K562 (cell line): Measurements from ENCODE around the gene SLC2A4RG. TPM values are rescaled to one million over a fixed set of nuclear protein-coding genes. Genes with fewer than 3 reads are reported as not detected.

ENCODE experiments used
- DACH1 ChIP-seq: fragments of 450-650 bp; IDR thresholded peaks from 2 replicates; pipeline ENCODE4 v1.6.1; 2018; ENCODE audit not compliant: partially characterized antibody
- EP400 ChIP-seq: fragments of 450-650 bp; IDR thresholded peaks from 2 replicates; pipeline ENCODE4 v1.6.1; 2017; ENCODE audit warnings: antibody characterized with exemption, mild to moderate bottlenecking, moderate library complexity
- ETS2 ChIP-seq: IDR thresholded peaks from 2 replicates; pipeline ENCODE4 v1.6.1; 2016; ENCODE audit warnings: borderline replicate concordance, missing genetic modification characterization, mild to moderate bottlenecking, moderate library complexity, missing compliant biosample characterization; ENCODE audit not compliant: poor library complexity, severe bottlenecking
- KAT2B ChIP-seq: IDR thresholded peaks from one replicate; pipeline ENCODE4 v1.6.1; 2012; ENCODE audit warnings: low read depth, mild to moderate bottlenecking, control low read depth, inconsistent platforms, low read length, moderate library complexity
- KDM1A ChIP-seq, 2 experiments: fragments of 450-650 bp; IDR thresholded peaks; 2 replicates each; pipeline ENCODE4 v1.6.1; 2016; ENCODE audit warnings: mild to moderate bottlenecking in 2 of 2
- LEF1 ChIP-seq: fragments of 450-650 bp; IDR thresholded peaks from 2 replicates; pipeline ENCODE4 v1.6.1; 2016; ENCODE audit warnings: mild to moderate bottlenecking
- MIER1 ChIP-seq: fragments of 450-650 bp; IDR thresholded peaks from 2 replicates; pipeline ENCODE4 v1.6.1; 2016; ENCODE audit warnings: antibody characterized with exemption, mild to moderate bottlenecking, low read depth
- NFYB ChIP-seq: IDR thresholded peaks from 2 replicates; pipeline ENCODE4 v1.6.1; 2011; ENCODE audit warnings: mild to moderate bottlenecking, moderate library complexity; ENCODE audit not compliant: insufficient read length; ENCODE audit errors: extremely low read depth
- PKNOX1 ChIP-seq: fragments of 450-650 bp; IDR thresholded peaks from 2 replicates; pipeline ENCODE4 v1.6.1; 2016
- PYGO2 ChIP-seq: fragments of 450-650 bp; IDR thresholded peaks from 2 replicates; pipeline ENCODE4 v1.6.1; 2016; ENCODE audit warnings: mild to moderate bottlenecking, missing genetic modification characterization, moderate library complexity, missing compliant biosample characterization
- SIRT6 ChIP-seq: IDR thresholded peaks from one replicate; pipeline ENCODE4 v1.6.1; 2012; ENCODE audit warnings: low read depth, mild to moderate bottlenecking, control low read depth, inconsistent platforms, low read length, moderate library complexity
- SMARCA4 ChIP-seq: fragments of 450-650 bp; IDR thresholded peaks from 2 replicates; pipeline ENCODE4 v1.6.1; 2016
- SREBF2 ChIP-seq: sonication (generic); formaldehyde crosslinking; IDR thresholded peaks from 2 replicates; pipeline ENCODE4 v1.4.0; 2020; ENCODE audit warnings: mild to moderate bottlenecking, missing genetic modification reagents
- STAG1 ChIP-seq: sonication (generic); formaldehyde crosslinking; IDR thresholded peaks from 2 replicates; pipeline ENCODE4 v1.5.0; 2020; ENCODE audit warnings: missing genetic modification reagents, borderline replicate concordance
- TEAD4 ChIP-seq, 2 experiments: sonication (generic) in 1 of 2; formaldehyde crosslinking in 1 of 2; IDR thresholded peaks; 2 replicates each; pipeline versions ENCODE4 v1.6.1 to v1.8.0; 2012 to 2022; ENCODE audit warnings: borderline replicate concordance in 1 of 2, inconsistent platforms in 1 of 2, low read length in 1 of 2, mild to moderate bottlenecking in 1 of 2, missing genetic modification reagents in 1 of 2
- ZBTB9 ChIP-seq: fragments of 450-650 bp; formaldehyde crosslinking; IDR thresholded peaks from 2 replicates; pipeline ENCODE4 v1.4.0; 2020; ENCODE audit warnings: mild to moderate bottlenecking, moderate library complexity
- ZC3H11A ChIP-seq: IDR thresholded peaks from 2 replicates; pipeline ENCODE4 v1.6.1; 2012; ENCODE audit warnings: low read depth, low read length, improper control_type of control experiment
- ZFX ChIP-seq: sonication (generic); formaldehyde crosslinking; IDR thresholded peaks from 2 replicates; pipeline ENCODE4 v1.8.0; 2022; ENCODE audit warnings: mild to moderate bottlenecking, missing genetic modification reagents, moderate library complexity
- ZNF644 ChIP-seq: fragments of 200-800 bp; sonication (Bioruptor generic); IDR thresholded peaks from 2 replicates; pipeline ENCODE4 v1.6.1; 2016; ENCODE audit warnings: low read depth, missing genetic modification characterization, missing compliant biosample characterization
- ZZZ3 ChIP-seq: fragments of 450-650 bp; IDR thresholded peaks from 2 replicates; pipeline ENCODE4 v1.6.1; 2016; ENCODE audit warnings: antibody characterized with exemption, mild to moderate bottlenecking, moderate library complexity
- polyA plus RNA-seq, 8 experiments: library from polyadenylated mRNA; depleted of rRNA in 4 of 8; stranded (reverse) in 5 of 8; unstranded in 3 of 8; fragments of >200 nt; fragmentation: Nextera tagmentation in 2 of 8; fragmentation: Illumina TruSeq in 1 of 8; extraction: Ambion mirVana in 2 of 8; extraction: Trizol in 1 of 8; gene quantifications; 2 replicates each; pipeline versions ENCODE4 v1.2.1 to v1.2.3, GENCODE V29; 2011 to 2014; ENCODE audit warnings: inconsistent platforms in 1 of 8, missing spikeins in 1 of 8
- total RNA-seq, 7 experiments: library from RNA; depleted of rRNA in 6 of 7; stranded (reverse); fragments of >200 nt in 6 of 7; fragmentation: Illumina TruSeq in 2 of 7; extraction: Trizol in 2 of 7; gene quantifications; 2 replicates each; pipeline versions ENCODE4 v1.2.1 to v1.2.3, GENCODE V29; 2011 to 2021; ENCODE audit warnings: low replicate concordance in 1 of 7
- TF ChIP-seq, protein P1 (sequence below): sonication (generic); formaldehyde crosslinking; IDR thresholded peaks from 2 replicates; pipeline ENCODE4 v1.8.0; 2022; ENCODE audit warnings: mild to moderate bottlenecking, missing genetic modification reagents
- TF ChIP-seq, protein P2 (sequence below): fragments of 450-650 bp; IDR thresholded peaks from 2 replicates; pipeline ENCODE4 v1.6.1; 2016; ENCODE audit warnings: antibody characterized with exemption
- TF ChIP-seq, protein P3 (sequence below): fragments of 450-650 bp; formaldehyde crosslinking; conservative IDR thresholded peaks from 2 replicates; pipeline ENCODE4 v1.4.0; 2022; ENCODE audit warnings: mild to moderate bottlenecking, missing genetic modification characterization

The SLC2A4RG gene
- total and polyA plus RNA-seq, 9 of the 15 experiments (the other 6 are each of a cell fraction or from before 2014, with no cell fraction given) = 0.34 to 97.3 (median 26.5) TPM

DNA sequence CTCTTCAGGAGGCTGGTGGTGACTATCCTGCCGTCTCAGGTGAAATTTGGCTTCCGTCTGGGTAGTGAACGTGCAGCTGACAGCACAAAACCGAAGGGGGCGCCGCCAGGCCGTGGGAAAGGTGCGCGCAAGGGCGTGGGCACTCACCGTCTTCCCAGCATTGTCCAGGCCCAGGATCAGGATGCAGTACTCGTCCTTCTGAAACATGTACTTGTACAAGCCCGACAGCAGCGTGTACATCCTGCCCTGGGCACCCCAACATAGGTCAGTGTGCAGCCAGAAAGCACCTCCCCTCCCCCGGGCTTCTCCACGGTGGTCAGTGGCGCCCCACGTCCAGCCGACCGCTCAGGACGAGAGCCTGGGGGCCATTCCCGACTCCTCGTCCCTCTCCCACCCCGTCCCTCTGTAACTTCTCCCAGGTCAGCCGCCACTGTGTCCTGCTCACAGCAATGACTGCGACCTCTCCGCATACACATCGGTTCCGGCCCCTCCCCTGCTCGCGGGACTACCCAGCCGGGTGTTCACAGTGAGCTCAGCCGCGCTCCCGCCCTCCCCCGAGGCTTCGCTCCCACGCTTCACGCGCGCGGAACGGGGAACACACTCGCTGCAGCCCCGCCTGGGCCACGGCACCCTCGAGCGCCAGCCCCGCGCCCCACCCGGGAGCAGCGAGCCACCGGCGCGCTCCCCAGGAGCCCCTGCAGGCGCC lies 32.6 kb upstream of the SLC2A4RG start (continued):
- TF ChIP-seq, protein P1, sequence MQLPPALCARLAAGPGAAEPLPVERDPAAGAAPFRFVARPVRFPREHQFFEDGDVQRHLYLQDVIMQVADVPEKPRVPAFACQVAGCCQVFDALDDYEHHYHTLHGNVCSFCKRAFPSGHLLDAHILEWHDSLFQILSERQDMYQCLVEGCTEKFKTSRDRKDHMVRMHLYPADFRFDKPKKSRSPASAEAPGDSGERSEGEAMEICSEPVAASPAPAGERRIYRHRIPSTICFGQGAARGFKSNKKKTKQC (CRISPR knock-in tag) = no peak; the same call in 1 of the 2 replicates
- TF ChIP-seq LEF1 (no peak), SMARCA4 (no peak), TEAD4 (IDR thresholded peaks at IDR 0.05; ENCODE audit: low read length) (no peak), TEAD4 (CRISPR knock-in tag; IDR thresholded peaks at IDR 0.05; ENCODE audit: borderline replicate concordance) (no peak), ETS2 (tag) (no peak), ZFX (CRISPR knock-in tag) (no peak), ZNF644 (tag) (no peak), MIER1 (no peak), EP400 (no peak; the same call in 1 of the 2 replicates), DACH1 (no peak), SREBF2 (no peak), SIRT6 (no peak), ZZZ3 (no peak), KAT2B (no peak), NFYB (no peak), PYGO2 (tag) (no peak), STAG1 (peak; percentile 74; the same call in 1 of the 2 replicates), PKNOX1 (0 out of 2 replicates have a peak, but pooled peaks have one; percentile 20), ZC3H11A (0 out of 2 replicates have a peak, but pooled peaks have one; percentile 22), KDM1A (IDR thresholded peaks at IDR 0.05) (no peak), ZBTB9 (CRISPR knock-in tag) (no peak; the same call in 1 of the 2 replicates)
- TF ChIP-seq, protein P2, sequence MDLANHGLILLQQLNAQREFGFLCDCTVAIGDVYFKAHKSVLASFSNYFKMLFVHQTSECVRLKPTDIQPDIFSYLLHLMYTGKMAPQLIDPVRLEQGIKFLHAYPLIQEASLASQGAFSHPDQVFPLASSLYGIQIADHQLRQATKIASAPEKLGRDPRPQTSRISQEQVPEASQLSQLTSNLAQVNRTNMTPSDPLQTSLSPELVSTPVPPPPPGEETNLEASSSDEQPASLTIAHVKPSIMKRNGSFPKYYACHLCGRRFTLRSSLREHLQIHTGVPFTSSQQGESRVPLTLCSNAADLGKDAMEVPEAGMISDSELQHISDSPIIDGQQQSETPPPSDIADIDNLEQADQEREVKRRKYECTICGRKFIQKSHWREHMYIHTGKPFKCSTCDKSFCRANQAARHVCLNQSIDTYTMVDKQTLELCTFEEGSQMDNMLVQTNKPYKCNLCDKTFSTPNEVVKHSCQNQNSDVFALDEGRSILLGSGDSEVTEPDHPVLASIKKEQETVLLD = no peak
- TF ChIP-seq, protein P3, sequence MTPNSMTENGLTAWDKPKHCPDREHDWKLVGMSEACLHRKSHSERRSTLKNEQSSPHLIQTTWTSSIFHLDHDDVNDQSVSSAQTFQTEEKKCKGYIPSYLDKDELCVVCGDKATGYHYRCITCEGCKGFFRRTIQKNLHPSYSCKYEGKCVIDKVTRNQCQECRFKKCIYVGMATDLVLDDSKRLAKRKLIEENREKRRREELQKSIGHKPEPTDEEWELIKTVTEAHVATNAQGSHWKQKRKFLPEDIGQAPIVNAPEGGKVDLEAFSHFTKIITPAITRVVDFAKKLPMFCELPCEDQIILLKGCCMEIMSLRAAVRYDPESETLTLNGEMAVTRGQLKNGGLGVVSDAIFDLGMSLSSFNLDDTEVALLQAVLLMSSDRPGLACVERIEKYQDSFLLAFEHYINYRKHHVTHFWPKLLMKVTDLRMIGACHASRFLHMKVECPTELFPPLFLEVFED (CRISPR knock-in tag) = no peak
